ENCODE data around the gene AXIN1.

AXIN1 gene

DNA sequence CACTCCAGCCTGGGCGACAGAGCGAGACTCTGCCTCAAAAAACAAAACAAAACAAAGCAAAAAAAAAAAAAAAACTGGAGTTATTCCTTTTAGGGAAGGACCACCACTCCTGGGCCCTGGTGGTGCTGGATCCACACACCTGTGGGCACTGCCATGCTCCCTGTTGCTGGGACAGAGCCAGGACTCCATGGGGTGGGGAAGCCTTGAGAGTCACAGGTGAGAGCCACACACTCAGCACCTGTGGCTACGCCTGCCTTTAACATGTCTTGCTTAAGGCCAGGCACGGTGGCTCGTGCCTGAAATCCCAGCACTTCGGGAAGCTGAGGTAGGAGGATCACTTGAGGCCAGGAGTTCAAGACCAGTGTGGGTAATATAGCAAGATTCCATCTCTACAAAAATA is 51.3 kb downstream of the AXIN1 start:
- no peak for FAIRE-seq

DNA sequence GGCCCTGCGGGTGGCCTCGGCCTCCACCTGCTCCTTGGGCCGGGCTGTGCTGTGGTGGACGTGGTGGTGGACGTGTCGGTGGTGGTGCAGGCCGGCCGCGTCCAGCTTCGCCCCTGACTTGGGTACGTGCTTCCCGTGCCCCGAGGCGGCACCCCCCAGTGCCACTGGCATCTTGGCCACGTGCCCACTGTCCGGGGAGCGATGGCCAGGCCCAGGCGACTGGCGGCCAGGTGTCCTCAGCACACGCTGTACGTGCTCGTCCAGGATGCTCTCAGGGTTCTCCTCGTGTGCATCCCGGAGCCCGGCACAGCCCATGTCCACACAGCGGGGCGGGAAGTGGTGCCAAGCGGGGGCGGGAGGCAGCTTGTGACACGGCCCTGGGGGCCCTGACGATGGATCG is 54.7 kb downstream of the AXIN1 start:
- no peak for FAIRE-seq

DNA sequence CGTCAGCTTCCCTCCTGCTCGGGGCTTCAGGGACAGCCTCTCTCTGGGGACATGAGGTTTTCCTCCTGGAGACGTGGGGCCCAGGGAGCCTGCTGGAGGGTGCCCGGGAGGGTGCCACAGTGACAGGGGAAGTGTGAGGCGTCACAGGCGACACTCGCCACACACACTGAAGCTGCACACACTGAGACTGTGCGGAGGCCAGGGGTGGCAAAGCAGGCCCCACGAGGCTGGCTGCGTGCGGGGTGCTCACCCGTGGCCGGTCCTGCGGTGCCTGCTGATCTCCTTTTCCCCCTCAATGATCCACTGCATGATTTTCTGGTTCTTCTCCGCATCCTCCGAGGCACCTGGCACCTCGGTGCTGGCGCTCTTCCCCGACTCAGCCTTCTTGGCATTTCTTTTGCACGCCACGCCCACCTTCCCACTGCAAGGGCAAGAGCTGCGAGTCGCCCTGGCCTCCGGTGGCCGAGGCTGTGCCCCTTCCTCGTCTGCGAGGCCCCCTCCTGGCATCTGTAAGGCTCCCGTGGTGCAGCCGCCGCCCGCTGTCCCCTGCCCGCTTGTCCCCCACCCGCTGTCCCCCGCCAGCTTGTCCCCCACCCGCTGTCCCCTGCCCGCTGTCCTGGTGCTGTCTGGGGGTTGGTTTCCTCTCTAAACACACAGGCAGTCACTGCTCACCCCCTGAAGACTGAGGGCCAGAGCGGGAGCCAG is 55.6 kb downstream of the AXIN1 start:
- FAIRE-seq = no peak

DNA sequence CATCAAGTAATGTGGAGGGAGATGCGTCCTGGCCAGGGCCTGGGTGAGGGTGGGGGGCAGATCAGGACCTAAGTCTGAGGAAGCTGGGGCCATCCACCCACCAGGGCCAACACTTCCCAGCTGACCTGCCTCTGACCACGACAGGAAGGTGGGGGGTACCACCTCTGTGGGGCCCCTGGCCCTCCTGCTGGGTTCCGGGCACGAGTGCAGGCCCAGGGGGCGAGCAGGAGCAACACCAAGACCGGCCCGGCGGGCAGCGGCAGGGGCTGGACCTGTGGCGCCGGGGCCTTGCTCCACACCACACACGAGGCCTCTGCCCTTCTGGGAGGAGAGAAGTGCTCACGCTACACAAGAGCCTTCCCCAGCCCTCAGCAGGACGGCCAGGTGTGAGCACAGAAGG is 56.2 kb downstream of the AXIN1 start:
- FAIRE-seq = no peak

DNA sequence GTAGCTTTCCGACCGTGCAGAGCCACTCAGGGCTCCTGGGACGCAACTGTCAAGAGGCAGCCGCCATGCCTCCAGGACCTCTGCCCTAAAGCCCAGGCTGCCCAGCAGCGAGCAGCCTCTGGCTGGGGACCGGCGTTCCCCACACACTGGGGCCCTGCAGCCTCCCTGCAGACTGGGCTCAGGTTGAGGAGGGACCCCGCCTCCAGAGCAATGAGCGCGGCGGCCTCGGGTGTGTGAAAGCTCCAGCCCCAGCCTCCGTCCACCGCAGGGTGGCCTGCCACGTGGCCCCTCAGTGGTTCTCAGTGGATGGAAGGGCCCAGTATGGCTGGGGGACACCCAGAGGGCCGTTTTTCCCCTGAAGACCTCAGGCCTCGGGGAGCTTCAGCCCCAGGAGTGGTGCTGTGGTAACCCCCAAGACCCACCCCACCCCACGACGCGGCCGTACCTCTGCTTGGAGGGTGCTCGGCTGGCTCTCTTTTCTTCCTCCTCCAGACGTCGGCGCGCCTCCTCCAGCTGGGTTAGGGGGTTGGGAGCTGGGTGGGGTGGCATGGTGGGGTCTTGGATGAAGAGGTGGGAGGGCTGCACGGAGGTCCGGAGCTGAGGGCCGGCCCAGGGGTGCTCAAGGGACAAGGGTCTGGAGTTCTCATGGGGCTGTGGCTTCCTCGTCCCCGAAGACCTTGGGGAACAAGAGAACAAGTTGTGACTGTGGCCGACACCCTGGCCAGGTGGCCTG is 59.3 kb downstream of the AXIN1 start:
- no peak for FAIRE-seq

DNA sequence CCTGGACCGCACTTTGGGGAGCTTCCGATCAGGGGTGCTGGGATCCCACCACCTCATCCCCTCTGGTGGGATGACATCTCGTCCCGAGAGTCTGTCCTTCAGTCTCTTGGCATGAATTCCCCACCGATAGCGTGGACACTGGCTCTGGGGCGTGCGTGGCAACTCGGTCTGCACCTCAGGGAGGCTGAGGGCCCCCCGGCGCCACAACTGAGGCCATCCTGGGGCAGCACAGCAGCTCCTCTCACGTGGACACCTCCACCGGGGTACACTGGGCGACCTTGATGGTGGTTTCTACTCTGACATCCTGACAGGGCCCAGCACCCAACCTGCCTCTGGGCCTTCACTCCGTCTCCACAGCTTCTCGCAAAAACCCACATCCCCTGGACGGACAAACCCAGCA is 61.0 kb downstream of the AXIN1 start:
- no peak for FAIRE-seq

DNA sequence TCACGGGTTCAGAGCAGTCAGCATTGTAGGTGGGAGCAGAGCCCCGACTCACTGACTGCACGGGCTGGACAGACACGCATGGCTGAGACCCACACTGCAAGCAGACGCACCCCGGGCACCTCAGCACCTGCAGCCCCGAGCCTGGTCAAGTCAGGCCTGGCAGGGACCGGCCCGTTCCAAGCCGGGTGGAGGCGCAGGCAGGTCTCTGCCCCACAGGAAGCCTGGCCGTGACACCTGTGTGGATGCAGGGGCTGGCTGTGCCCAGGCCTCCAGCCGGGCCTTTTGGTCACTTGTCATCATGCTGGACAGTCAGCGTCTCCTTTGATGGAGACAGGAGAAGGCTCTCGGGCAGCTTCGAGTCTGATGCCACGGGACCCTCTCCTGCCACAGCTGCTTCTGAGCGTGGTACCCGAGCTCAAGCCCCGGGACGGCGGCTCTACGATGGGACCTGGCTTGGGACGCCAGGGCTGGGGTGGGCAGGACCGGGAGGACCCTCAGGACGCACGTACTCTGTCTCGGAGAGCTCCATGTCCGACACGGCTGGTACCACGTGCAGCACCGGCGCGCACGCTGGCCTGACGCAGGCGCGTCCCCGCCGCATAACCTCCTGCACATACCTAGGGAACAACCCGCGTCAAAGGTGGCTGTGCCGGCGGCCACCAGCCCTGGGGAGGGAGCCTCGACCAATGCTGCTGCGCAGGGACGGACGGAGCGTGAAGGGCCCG is 61.7 kb downstream of the AXIN1 start:
- FAIRE-seq = no peak

DNA sequence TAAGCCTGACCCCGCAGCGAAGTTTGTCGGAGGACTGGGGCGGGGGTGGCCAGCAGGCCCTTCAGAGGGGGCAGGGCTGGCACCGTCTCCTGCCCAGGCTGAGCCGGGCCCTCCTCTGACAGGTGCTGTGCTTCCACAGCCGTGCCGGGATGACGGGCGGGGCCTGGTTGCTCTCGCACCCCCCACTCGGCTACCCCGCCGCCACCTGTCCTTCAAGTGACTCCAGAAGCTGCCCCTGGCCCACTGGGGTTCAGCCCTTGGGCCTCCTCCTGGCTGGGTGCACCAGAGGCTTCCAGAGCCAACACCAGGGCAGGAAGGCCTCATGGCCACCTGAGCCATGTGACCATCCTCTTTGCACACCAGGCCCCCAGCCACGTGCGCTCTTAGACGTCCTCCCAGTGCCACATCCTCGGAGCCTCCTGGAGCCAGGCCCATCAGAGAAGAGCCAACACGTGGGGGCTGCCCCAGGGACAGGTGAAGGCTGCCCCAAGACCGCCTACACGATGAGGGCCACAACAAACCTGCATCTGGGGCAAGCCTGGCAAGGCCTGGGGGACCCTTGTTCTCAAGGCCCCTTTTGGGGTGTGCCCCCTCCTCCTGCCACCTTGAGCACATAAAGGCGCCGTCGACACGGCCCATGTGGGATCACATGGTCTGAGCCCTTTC is 62.4 kb downstream of the AXIN1 start:
- no peak for FAIRE-seq

DNA sequence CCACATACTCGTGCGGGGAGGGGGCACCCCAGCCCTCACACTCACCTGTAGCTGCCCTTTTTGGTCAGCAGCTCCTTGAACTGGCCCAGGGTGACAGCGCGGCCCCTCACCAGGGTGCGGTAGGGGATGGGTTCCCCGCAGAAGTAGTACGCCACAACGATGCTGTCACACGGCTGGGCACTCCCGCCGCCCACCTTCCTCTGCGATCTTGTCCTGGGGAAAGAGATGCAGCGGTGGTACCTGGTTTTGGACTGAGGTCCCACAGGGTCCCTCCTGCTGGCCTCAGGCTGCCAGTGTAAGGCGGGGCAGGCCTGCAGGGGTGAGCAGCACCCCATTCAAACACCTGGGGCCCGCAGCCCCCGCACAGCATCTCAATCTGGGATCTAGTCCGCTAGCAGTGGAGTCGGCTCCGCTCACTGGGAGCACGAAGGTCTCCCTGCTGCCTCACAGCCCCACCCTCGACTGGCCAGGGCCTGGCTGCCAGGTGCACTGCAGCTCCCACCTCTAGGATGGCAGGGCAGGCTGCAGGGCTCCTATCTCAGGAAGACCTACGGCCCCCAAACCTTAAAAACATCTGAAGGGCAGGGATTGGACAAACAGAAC is 63.0 kb downstream of the AXIN1 start:
- FAIRE-seq = no peak

DNA sequence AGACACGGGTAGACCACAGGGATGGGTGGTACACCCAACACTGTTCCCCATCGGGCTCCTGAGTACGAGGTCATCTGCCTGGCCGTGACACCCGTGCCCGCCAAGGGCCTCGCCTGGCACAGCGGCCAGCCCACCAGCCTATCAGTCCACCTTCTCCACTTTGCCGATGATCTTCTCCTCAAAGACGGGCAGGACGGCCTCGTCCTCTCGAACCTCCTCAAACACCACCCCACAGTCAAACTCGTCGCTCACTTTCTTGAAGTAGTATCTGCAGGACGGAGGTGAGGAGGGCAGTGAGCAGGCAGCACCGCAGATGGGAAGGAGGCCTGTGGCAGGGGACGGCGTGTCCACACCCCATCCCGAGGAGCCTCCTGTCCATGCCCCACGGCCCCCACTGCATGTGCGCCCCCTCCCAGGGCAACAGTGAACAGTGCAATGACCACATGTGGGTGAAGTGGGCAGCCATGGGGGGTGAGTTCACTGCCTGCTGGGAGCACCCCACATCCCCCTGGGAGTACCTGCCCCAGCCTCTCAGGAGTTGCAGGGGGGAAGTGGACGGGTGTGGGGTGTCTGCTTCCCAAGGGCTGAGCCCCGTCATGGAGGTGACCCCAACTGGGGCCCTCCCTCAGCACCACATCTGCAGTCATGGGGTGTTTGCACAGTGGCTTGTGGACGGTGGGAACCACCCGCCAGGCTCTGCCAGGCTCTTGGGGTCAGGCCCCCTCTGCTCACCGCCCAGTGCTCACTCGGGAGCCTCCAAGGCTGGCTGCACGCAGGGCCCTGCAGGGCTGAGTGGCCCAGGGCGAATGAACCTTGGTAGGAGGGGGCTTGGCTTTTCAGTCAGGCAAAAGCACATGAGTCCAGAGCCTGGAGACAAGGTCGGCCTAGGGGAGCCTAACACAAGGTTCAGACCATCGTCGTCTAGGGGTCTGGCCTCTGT is 64.3 kb downstream of the AXIN1 start:
- FAIRE-seq = no peak

DNA sequence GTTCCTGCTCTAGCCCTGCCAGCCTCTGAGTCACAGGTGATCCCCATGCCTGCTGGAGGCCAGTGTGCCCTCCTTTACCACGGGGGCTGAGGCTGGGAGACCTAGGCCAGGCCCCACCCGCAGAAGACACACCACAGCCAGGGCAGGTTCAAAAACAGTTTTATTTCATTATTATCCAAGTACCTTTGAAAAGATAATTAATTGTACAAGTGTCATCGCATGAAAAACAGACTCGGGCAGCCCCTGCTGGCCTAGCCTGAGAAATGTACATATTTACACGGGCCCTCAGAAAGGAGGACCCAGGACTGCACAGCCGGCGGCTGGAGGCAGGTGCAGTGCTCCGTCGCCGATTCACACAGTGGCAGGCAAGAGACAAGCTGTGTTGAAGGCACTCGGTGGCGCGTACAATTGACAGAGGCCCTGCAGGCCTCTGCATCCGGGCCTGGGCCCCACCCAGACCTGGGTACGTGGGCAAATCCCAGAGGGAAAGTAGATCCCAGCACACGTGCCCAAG is 65.2 kb downstream of the AXIN1 start:
- no peak for FAIRE-seq

DNA sequence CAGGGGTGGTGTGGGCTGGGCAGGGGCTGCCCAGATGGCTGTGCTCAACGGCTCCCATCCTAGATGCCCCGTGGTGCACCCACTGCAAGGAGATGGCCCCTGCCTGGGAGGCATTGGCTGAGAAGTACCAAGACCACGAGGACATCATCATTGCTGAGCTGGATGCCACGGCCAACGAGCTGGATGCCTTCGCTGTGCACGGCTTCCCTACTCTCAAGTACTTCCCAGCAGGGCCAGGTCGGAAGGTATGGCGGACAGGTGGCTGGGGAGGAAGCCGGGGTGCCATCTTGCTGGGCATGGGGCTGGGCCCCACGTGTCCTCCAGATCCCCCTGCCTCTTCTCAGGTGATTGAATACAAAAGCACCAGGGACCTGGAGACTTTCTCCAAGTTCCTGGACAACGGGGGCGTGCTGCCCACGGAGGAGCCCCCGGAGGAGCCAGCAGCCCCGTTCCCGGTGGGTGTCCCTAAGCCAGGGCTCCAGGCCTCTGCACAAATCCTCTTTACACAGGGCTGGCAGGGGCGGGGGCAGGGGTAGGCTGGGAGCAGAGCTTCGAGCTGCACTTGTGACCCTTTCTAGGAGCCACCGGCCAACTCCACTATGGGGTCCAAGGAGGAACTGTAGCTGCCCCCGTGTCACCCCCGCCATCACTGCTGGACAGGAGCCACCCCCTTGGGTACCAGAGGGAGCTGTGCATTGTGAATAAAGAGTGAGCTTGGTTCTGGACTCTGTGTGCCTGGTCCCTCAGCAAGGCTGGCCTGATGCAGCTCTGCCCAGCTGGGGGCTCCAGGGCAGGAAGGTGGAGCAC is 65.8 kb downstream of the AXIN1 start:
- no peak for FAIRE-seq

DNA sequence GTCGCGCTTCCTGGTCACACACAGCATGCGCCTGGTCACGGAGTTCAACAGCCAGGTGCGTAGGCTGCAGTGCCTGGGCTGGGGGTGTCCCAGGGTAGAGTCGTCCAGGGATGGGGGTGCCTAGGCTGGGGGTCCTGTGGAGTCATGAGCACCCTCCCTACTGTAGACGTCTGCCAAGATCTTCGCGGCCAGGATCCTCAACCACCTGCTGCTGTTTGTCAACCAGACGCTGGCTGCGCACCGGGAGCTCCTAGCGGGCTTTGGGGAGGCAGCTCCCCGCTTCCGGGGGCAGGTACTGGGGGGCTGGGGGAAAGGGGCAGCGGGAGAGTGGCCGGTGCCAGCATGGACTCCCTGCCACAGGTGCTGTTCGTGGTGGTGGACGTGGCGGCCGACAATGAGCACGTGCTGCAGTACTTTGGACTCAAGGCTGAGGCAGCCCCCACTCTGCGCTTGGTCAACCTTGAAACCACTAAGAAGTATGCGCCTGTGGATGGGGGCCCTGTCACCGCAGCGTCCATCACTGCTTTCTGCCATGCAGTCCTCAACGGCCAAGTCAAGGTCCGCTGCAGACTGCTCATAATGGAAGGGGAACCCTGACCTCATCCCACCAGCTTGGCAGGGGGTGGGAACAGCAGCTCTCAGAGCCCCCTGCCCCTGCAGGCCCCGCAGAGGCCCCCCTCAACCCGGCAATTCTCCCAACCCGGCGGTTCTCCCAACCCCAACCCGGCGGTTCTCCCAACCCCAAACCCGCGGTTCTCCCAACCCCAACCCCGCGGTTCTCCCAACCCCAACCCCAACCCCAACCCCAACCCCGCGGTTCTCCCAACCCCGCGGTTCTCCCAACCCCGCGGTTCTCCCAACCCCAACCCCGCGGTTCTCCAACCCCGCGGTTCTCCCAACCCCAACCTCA is 67.1 kb downstream of the AXIN1 start:
- no peak for FAIRE-seq

DNA sequence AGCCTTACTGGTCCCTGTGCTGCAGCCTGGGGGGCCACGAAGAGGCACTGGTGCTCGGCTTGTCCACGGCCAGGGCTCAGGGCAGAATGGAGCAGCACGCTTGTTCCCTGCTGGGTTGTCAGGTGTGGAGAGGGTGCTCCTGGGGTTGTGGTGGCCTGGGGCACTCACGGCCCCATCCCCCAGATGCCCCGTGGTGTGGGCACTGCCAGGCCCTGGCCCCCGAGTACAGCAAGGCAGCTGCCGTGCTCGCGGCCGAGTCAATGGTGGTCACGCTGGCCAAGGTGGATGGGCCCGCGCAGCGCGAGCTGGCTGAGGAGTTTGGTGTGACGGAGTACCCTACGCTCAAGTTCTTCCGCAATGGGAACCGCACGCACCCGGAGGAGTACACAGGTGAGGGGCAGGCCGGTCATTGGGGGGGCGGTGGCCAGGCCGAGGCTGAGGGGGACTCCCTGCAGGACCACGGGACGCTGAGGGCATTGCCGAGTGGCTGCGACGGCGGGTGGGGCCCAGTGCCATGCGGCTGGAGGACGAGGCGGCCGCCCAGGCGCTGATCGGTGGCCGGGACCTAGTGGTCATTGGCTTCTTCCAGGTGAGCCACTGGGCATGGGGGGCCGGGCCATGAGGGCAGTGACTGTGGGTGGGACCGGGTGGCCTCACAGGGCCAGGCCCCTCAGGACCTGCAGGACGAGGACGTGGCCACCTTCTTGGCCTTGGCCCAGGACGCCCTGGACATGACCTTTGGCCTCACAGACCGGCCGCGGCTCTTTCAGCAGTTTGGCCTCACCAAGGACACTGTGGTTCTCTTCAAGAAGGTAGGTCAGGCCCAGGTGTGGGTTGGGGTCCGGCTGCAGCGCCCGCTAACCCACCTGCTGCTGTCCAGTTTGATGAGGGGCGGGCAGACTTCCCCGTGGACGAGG is 68.1 kb downstream of the AXIN1 start:
- FAIRE-seq = no peak

DNA sequence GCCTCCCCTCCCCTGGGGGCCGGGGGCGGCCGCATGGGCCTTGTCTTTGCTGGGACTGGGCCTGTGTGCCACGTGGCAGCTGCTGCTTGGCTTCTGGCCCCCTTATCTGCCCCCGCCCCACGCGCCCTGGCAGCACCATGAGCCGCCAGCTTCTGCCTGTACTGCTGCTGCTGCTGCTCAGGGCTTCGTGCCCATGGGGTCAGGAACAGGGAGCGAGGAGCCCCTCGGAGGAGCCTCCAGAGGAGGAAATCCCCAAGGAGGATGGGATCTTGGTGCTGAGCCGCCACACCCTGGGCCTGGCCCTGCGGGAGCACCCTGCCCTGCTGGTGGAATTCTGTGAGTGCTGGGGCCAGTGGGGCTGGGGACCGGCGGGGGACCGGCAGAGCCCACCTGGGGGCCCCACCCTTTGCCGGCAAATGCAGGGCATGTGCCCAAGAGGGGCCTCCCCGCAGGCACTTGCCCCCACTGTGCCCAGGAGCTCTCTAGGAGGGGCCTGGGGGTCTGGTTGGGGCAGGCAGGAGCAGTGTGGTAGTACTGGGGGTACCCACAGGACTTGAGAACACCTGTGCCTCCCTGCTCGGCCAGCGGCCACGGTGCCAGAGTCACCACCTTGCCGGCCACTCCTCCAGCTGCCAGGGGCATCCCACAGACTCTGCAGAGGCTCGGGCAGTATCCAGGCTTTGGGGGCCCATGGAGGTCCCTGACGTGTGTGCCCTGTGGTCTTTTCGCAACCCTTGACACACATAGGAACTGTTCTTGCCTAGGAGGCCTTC is 69.3 kb downstream of the AXIN1 start, which contains the start of gene PDIA2:
Gene PDIA2, plus strand, starts transcription at position 132 of the 773 bp plus-strand sequence. Its CDS starts 6 bp downstream, at position 138.
- no peak for FAIRE-seq

DNA sequence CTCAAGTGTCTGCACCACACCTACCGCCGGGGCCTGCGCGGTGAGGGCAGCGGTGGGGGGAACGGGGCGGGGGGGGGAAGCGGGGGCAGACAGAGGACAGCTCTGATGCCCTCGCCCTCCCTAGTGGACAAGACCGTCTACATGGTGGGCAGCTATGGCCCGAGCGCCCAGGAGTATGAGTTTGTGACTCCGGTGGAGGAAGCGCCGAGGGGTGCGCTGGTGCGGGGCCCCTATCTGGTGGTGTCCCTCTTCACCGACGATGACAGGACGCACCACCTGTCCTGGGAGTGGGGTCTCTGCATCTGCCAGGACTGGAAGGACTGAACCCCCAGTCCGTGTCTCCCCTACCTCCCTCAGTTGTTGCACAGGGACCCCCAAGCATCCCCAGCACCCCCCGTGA is 70.0 kb downstream of the AXIN1 start:
- no peak for FAIRE-seq

DNA sequence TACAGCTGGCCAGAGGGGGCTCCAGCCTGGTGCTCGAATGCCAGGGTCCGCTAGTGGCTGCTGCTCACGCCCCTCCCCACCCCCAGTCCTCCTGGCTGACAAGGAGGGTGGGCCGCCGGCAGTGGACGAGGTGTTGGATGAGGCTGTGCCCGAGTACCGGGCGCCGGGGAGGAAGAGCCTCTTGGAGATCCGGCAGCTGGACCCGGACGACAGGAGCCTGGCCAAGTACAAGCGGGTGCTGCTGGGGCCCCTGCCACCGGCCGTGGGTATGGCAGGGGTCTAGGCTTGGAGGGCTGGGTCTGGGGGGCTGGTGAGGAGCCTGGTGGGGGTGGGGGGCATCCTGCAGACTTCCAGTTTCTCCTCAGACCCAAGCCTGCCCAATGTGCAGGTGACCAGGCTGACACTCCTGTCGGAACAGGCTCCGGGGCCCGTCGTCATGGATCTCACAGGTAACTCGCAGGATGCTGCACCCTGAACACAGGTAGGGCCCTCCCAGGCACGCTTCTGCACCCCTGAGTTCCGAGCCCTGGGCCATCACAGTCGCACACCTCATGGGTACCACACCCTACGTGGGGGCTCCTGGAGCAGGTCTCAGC is 70.8 kb downstream of the AXIN1 start:
- no peak for FAIRE-seq

All from endometrium (tissue), 2 donors.